HFF-Myc (cell line): Measurements from ENCODE around the gene OPCML.

Experiments
- DNase-seq: peaks from one replicate; pipeline ENCODE4 v3.0.0-alpha.2; 2011; ENCODE audit warnings: low read depth; ENCODE audit errors: extremely low read depth
- H3K4me3 ChIP-seq: replicated peaks from 2 replicates; pipeline ENCODE4 v1.5.1; 2011; ENCODE audit warnings: low read depth, mild to moderate bottlenecking, control low read depth, low read length
- CTCF ChIP-seq: IDR thresholded peaks from 2 replicates; pipeline ENCODE4 v1.5.1; 2012; ENCODE audit warnings: mild to moderate bottlenecking, low read depth, low read length, control low read depth; ENCODE audit errors: missing control alignments

OPCML gene

DNA sequence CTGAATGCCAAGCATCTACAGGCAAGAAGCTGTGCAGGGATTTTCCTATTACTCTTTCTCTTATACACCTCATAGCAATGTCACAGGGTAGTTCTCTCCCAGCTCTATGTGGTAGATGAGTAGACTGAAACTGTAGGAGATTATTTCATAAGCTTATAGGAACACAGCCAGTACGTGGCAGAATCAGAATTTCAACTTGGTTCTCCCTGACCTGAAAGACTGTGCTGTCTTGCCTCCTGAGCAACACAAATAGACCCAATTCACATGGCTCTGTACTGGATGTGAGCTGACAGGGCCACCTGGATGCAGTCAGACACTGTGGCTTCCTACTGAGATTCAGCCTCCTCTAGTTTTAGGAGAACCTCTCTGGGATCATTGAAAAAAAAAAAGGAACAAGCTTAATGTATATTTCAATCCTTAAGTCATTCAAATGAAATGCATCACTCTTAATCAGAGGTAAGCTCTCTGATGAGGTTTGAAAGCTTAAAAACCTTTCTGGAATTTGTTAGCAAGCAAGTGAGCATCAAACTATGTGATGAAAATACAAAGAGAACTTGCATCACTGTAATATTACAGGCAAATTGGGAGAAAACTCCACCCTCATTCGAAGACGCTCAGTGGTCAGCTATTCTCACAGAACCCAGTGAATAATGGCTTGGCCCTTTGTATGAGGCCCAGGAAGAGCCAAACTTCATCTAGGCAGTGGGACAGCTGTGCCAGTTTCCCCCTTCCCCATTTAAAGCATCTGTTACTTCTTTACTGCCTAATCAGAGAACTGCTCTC is 1122.5 kb downstream of the OPCML start:
- TF ChIP-seq CTCF, result no peak

GRCh38 chr11:132408877-132409276 is 1123.4 kb downstream of the OPCML start:
- H3K4me3 ChIP-seq, result no peak overlapping the region
- TF ChIP-seq CTCF, result no peak
- DNase-seq, result no peak

More for the DNA sequence above, 1122.5 kb downstream of the OPCML start:
- no peak overlapping the region for H3K4me3 ChIP-seq
- DNase-seq, result no peak

DNA sequence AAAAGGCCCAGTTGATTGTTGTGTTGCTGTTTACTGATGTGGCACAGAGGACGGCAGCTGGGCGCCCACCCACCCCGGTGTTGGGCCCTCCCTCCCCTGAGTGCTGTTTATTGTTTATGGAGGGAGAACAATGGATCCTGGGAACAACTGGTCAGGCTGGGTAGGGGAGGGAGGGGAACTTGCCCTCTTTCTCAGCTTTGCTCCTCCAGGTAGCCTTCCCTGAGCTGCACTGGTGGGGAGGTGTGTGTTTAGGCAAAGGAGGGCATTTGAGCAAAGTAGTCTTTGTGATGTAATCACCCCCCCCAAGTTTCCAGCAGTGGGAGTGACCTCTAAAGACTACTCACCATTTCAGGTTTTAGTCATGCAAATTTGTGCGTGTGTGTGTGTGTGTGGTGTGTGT is 1126.6 kb downstream of the OPCML start:
- no peak overlapping the region for H3K4me3 ChIP-seq
- DNase-seq, result no peak
- no peak for TF ChIP-seq CTCF

DNA sequence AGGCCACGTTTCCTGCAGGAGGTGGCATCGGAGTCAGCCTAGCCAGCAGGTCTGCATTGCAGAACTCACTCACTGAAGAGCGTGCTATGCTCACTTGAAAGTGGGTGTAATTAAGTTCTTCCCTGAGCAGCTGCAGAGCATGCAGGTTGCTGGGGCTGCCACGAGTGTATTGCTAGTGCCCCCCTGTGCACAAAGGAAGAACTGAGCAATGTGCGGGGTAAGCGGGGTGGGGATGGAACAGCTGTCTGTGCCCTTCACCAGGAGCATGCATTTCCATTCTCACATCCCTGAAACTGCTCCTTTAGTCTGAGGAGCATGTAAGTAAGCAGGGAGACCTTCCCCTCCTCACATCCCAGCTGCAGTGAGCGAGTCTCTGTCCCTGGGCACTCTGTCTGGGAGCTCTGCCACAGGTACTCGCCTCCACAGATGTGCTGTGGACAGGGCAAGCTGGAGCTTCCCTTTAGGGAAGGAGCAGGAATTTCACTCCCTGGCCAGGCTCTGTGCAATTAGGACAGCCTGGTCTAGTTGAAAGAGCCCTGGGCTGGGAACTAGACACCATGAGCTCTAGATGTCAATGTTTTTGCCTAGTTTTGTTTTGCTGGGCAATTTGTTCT is 1130.1 kb downstream of the OPCML start:
- peak; percentile 21 for TF ChIP-seq CTCF
- no peak overlapping the region for H3K4me3 ChIP-seq
- no peak for DNase-seq

DNA sequence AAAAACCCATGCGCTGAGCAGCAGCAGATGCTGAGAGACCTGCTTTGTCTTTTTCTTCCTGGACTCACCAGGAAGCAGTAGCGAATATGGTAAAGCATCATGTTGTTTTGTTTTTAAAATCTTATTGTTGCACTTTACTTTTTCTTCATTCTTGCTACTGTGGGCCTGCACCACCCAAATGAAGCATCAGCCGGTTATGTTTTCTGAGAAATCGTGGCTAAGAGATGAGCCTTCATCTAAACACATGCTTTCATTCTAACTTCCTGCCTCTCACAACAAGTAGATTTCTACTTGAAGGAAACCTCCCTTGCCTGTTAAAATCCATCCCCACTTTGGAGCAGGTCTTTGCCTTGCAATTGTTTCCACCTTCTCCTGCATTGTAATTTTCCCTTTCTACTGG is 1136.0 kb downstream of the OPCML start:
- H3K4me3 ChIP-seq, result no peak overlapping the region
- no peak for DNase-seq
- no peak for TF ChIP-seq CTCF

DNA sequence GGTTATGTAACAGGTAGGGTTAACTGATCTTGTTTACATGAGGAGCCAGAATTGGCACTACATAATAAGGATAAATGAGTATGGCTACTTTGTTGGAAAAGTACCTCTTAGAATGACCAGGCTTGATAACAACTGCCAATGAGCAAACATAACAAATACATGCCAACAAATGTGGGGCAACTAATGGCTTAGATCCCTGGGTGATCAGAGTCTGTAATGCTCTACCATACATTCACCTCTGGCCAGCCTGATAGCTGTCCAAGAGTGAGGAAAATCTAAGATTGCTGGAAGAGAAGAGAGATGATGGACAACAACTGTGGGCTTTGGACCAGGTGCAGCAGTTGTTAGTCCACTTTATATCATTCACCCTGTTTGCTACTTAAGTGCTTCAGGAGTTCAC is 1136.9 kb downstream of the OPCML start:
- no peak for DNase-seq
- no peak overlapping the region for H3K4me3 ChIP-seq
- no peak for TF ChIP-seq CTCF
